ENCODE results near the gene CXCL17. TPM values are rescaled to one million over a fixed set of nuclear protein-coding genes. Genes with fewer than 3 reads are reported as not detected.

The CXCL17 gene
- total and polyA plus RNA-seq, 7 experiments from 2014 or later, result 0.30 TPM; not detected in 6

GRCh38 chr19:42422901-42423461, 19.8 kb downstream of the CXCL17 start:
- H3K4me1 ChIP-seq (ENCODE audit: control insufficient read depth in 2 of 2, insufficient read depth in 2 of 2, low read length in 2 of 2), result peaks cover 21 to 30% of the 10 kb centered on the region in 2 donors
- Mint-ChIP-seq H3K9me3 (no peaks in the 10 kb centered on the region), H3K4me3 (peak overlapping the region; percentile 89 to 100 (median 98)), H3K36me3 (peaks cover 0 to 6% (median 0%) of the 10 kb centered on the region in 5 donors), H3K27me3 (peaks cover 0 to 4% (median 0%) of the 10 kb centered on the region in 5 donors), H3K27ac (peak overlapping the region; percentile 73 to 96 (median 87)), H3K4me1 (peaks cover 30 to 45% (median 39%) of the 10 kb centered on the region in 7 donors)
- H3K4me3 ChIP-seq (ENCODE audit: low read length), result peak overlapping the region; percentile 70
- H3K27me3 ChIP-seq (ENCODE audit: control insufficient read depth in 2 of 2, insufficient read depth in 2 of 2, low read length in 2 of 2), result no peaks in the 10 kb centered on the region
- ATAC-seq (peak; percentile 45), DNase-seq (peak; percentile 37 to 71 (median 61))
- intact Hi-C loops (cut with micrococcal nuclease), result loop anchor here (1.0 to 5.0 kb wide), 13 partner anchors 10 to 1026 kb away; partner anchors contain the start of genes MEGF8 (in 2 of the 2), PAFAH1B3 (in 2 of the 2), POU2F2 (in 2 of the 2) and PRR19 (in 2 of the 2)
- H3K36me3 ChIP-seq (ENCODE audit: control insufficient read depth in 2 of 3, insufficient read depth in 3 of 3, low read length in 3 of 3), result peaks cover 0 to 4% (median 0%) of the 10 kb centered on the region in 3 experiments
- ChIA-PET POLR2A (interaction anchor here (0.7 to 2.1 kb wide), 10 partner anchors 11 to 153 kb away, joined by 3 to 8 read pairs (median 4); partner anchors contain the start of genes CNFN and CXCL17), CTCF (interaction anchor here (1.2 to 8.7 kb wide), 4 partner anchors 12 to 106 kb away, joined by 3 to 94 read pairs (median 7); partner anchors contain the start of gene CEACAM1)
- peak overlapping the region; percentile 77 for H3K27ac ChIP-seq (ENCODE audit: low read depth, low read length)
- H3K9me3 ChIP-seq (ENCODE audit: control insufficient read depth in 2 of 3, low read length in 3 of 3), result no peaks in the 10 kb centered on the region

GRCh38 chr19:42422092-42422900, 20.4 kb downstream of the CXCL17 start:
- Histone ChIP-seq H3K27me3 (ENCODE audit: control insufficient read depth in 2 of 2, insufficient read depth in 2 of 2, low read length in 2 of 2) (no peaks in the 10 kb centered on the region), H3K4me3 (ENCODE audit: low read length) (peak overlapping the region; percentile 70), H3K27ac (ENCODE audit: low read depth, low read length) (peak overlapping the region; percentile 77), H3K9me3 (ENCODE audit: control insufficient read depth in 2 of 3, low read length in 3 of 3) (no peaks in the 10 kb centered on the region), H3K4me1 (ENCODE audit: control insufficient read depth in 2 of 2, insufficient read depth in 2 of 2, low read length in 2 of 2) (peaks cover 21 to 30% of the 10 kb centered on the region in 2 donors), H3K36me3 (ENCODE audit: control insufficient read depth in 2 of 3, insufficient read depth in 3 of 3, low read length in 3 of 3) (peaks cover 0 to 4% (median 0%) of the 10 kb centered on the region in 3 experiments)
- Mint-ChIP-seq H3K4me1 (peaks cover 30 to 45% (median 38%) of the 10 kb centered on the region in 7 donors), H3K27me3 (peaks cover 0 to 3% (median 0%) of the 10 kb centered on the region in 5 donors), H3K27ac (peak overlapping the region; percentile 73 to 96 (median 87)), H3K36me3 (peaks cover 0 to 6% (median 0%) of the 10 kb centered on the region in 5 donors), H3K9me3 (no peaks in the 10 kb centered on the region), H3K4me3 (peak overlapping the region; percentile 89 to 100 (median 98))
- ChIA-PET CTCF (interaction anchor here (8.7 kb wide), 1 partner anchor 13 kb away, joined by 94 read pairs; no protein-coding TSS in a partner anchor), POLR2A (interaction anchor here (0.7 to 2.1 kb wide), 4 partner anchors 11 to 26 kb away, joined by 3 to 8 read pairs (median 4); no protein-coding TSS in a partner anchor)
- no peak for ATAC-seq
- intact Hi-C loops (cut with micrococcal nuclease), result loop anchor here (2.0 to 5.0 kb wide), 5 partner anchors 17 to 1025 kb away; partner anchors contain the start of genes BCKDHA (in 1 of the 2), EXOSC5 (in 1 of the 2), GSK3A (in 1 of the 2) and ZNF574 (in 1 of the 2)
- DNase-seq, result no peak

GRCh38 chr19:42421591-42422031, 21.1 kb downstream of the CXCL17 start:
- Mint-ChIP-seq H3K4me1 (peaks cover 30 to 45% (median 38%) of the 10 kb centered on the region in 7 donors), H3K27me3 (no peaks in the 10 kb centered on the region), H3K9me3 (no peaks in the 10 kb centered on the region), H3K4me3 (peak overlapping the region; percentile 37 to 100 (median 96)), H3K27ac (peak overlapping the region in 4 of 9 donors; percentile 63 to 87 (median 78)), H3K36me3 (peaks cover 0 to 6% (median 0%) of the 10 kb centered on the region in 5 donors)
- no peak overlapping the region for H3K27ac ChIP-seq (ENCODE audit: low read depth, low read length)
- H3K27me3 ChIP-seq (ENCODE audit: control insufficient read depth in 2 of 2, insufficient read depth in 2 of 2, low read length in 2 of 2), result no peaks in the 10 kb centered on the region
- H3K9me3 ChIP-seq (ENCODE audit: control insufficient read depth in 2 of 3, low read length in 3 of 3), result no peaks in the 10 kb centered on the region
- H3K4me3 ChIP-seq (ENCODE audit: low read length), result no peak overlapping the region
- ATAC-seq (no peak), DNase-seq (no peak)
- peaks cover 0 to 5% (median 0%) of the 10 kb centered on the region in 3 experiments for H3K36me3 ChIP-seq (ENCODE audit: control insufficient read depth in 2 of 3, insufficient read depth in 3 of 3, low read length in 3 of 3)
- peaks cover 21 to 30% of the 10 kb centered on the region in 2 donors for H3K4me1 ChIP-seq (ENCODE audit: control insufficient read depth in 2 of 2, insufficient read depth in 2 of 2, low read length in 2 of 2)
- intact Hi-C loops (cut with micrococcal nuclease), result loop anchor here (2.0 to 5.0 kb wide), 5 partner anchors 17 to 1024 kb away; partner anchors contain the start of genes BCKDHA (in 1 of the 2), EXOSC5 (in 1 of the 2), GSK3A (in 1 of the 2) and ZNF574 (in 1 of the 2)
- CTCF ChIA-PET, result interaction anchor here (8.7 kb wide), 1 partner anchor 13 kb away, joined by 94 read pairs; no protein-coding TSS in a partner anchor
- POLR2A ChIA-PET, result no interaction called here

- Mint-ChIP-seq H3K36me3 (peaks cover 0 to 6% (median 0%) of the 10 kb centered on the region in 5 donors), H3K9me3 (no peaks in the 10 kb centered on the region), H3K4me1 (peaks cover 30 to 45% (median 37%) of the 10 kb centered on the region in 7 donors), H3K27ac (peak overlapping the region in 7 of 9 donors; percentile 19 to 90 (median 72)), H3K27me3 (no peaks in the 10 kb centered on the region), H3K4me3 (peak overlapping the region in 9 of 10 donors; percentile 37 to 100 (median 91))
- no peak overlapping the region for H3K4me3 ChIP-seq (ENCODE audit: low read length)
- H3K27ac ChIP-seq (ENCODE audit: low read depth, low read length), result peak overlapping the region; percentile 7
- ChIA-PET POLR2A (interaction anchor here (1.0 kb wide), 1 partner anchor 13 kb away, joined by 3 read pairs; no protein-coding TSS in a partner anchor), CTCF (interaction anchor here (1.5 to 8.7 kb wide), 2 partner anchors 14 to 19 kb away, joined by 10 to 94 read pairs; no protein-coding TSS in a partner anchor)
- no peak for ATAC-seq
- H3K27me3 ChIP-seq (ENCODE audit: control insufficient read depth in 2 of 2, insufficient read depth in 2 of 2, low read length in 2 of 2), result no peaks in the 10 kb centered on the region
- peaks cover 21 to 30% of the 10 kb centered on the region in 2 donors for H3K4me1 ChIP-seq (ENCODE audit: control insufficient read depth in 2 of 2, insufficient read depth in 2 of 2, low read length in 2 of 2)
- no peak for DNase-seq
- peaks cover 0 to 10% (median 0%) of the 10 kb centered on the region in 3 experiments for H3K36me3 ChIP-seq (ENCODE audit: control insufficient read depth in 2 of 3, insufficient read depth in 3 of 3, low read length in 3 of 3)
- intact Hi-C loops (cut with micrococcal nuclease), result loop anchor here (5.0 kb wide), 4 partner anchors 179 to 1024 kb away; partner anchors contain the start of genes BCKDHA (in 1 of the 2), EXOSC5 (in 1 of the 2), GSK3A (in 1 of the 2) and ZNF574 (in 1 of the 2)
- H3K9me3 ChIP-seq (ENCODE audit: control insufficient read depth in 2 of 3, low read length in 3 of 3), result no peaks in the 10 kb centered on the region
Observed at GRCh38 chr19:42421101-42421500, 21.6 kb downstream of the CXCL17 start.

GRCh38 chr19:42420055-42420544, 22.6 kb downstream of the CXCL17 start:
- peak overlapping the region in 7 of 10 donors; percentile 6 to 89 (median 24) for H3K4me3 Mint-ChIP-seq
- DNase-seq (peak; percentile 44 to 73 (median 72)), ATAC-seq (peak; percentile 55)
- peaks cover 0 to 7% (median 1%) of the 10 kb centered on the region in 5 donors for H3K36me3 Mint-ChIP-seq
- no peaks in the 10 kb centered on the region for H3K9me3 Mint-ChIP-seq
- H3K4me1 Mint-ChIP-seq, result peaks cover 30 to 44% (median 37%) of the 10 kb centered on the region in 7 donors
- peaks cover 21 to 30% of the 10 kb centered on the region in 2 donors for H3K4me1 ChIP-seq (ENCODE audit: control insufficient read depth in 2 of 2, insufficient read depth in 2 of 2, low read length in 2 of 2)
- H3K27ac Mint-ChIP-seq, result peak overlapping the region in 6 of 9 donors; percentile 15 to 76 (median 53)
- intact Hi-C loops (cut with micrococcal nuclease), result loop anchor here (1.0 to 5.0 kb wide), 5 partner anchors 13 to 1023 kb away; partner anchors contain the start of genes BCKDHA (in 1 of the 2), EXOSC5 (in 1 of the 2), GSK3A (in 1 of the 2) and ZNF574 (in 1 of the 2)
- H3K27me3 Mint-ChIP-seq, result no peaks in the 10 kb centered on the region
- peaks cover 0 to 10% (median 0%) of the 10 kb centered on the region in 3 experiments for H3K36me3 ChIP-seq (ENCODE audit: control insufficient read depth in 2 of 3, insufficient read depth in 3 of 3, low read length in 3 of 3)
- H3K27me3 ChIP-seq (ENCODE audit: control insufficient read depth in 2 of 2, insufficient read depth in 2 of 2, low read length in 2 of 2), result no peaks in the 10 kb centered on the region
- no peak overlapping the region for H3K4me3 ChIP-seq (ENCODE audit: low read length)
- ChIA-PET CTCF (interaction anchor here (0.6 to 8.7 kb wide), 6 partner anchors 15 to 253 kb away, joined by 3 to 94 read pairs (median 5); no protein-coding TSS in a partner anchor), POLR2A (interaction anchor here (0.6 to 1.0 kb wide), 2 partner anchors 14 to 23 kb away, joined by 3 read pairs; no protein-coding TSS in a partner anchor)
- no peaks in the 10 kb centered on the region for H3K9me3 ChIP-seq (ENCODE audit: control insufficient read depth in 2 of 3, low read length in 3 of 3)
- no peak overlapping the region for H3K27ac ChIP-seq (ENCODE audit: low read depth, low read length)

All from naive thymus-derived CD4-positive, alpha-beta T cell (primary cell).